ENCODE measurements around the gene AEBP2. TPM values are rescaled to one million over a fixed set of nuclear protein-coding genes. Genes with fewer than 3 reads are reported as not detected.

Gene AEBP2
- total and polyA plus RNA-seq, 2 experiments from 2014 or later: 10.4 to 16.6 TPM

- WGBS, 2 experiments (ENCODE audit: low coverage in 1 of 2, low lambda C conversion rate in 2 of 2, missing lambda C conversion rate in 2 of 2): 62 to 75% methylated on average over 3 of the region's 3 CpGs
- Histone ChIP-seq H3K9ac (no peak overlapping the region), H3K9me2 (ENCODE audit: insufficient read depth) (no peaks in the 10 kb centered on the region), H2AFZ (no peak overlapping the region), H3K27ac (no peak overlapping the region), H4K20me1 (ENCODE audit: insufficient read depth) (peaks cover 7% of the 10 kb centered on the region; the same call in 1 of the 2 replicates), H3F3A (ENCODE audit: insufficient read depth) (0 out of 2 replicates have a peak, but pooled peaks cover 7% of the 10 kb centered on the region), H3K4me3 (no peak overlapping the region), H3K9me3 (ENCODE audit: low read depth) (no peaks in the 10 kb centered on the region), H3K27me3 (replicated peaks; ENCODE audit: insufficient read depth) (no peaks in the 10 kb centered on the region), H3K79me2 (ENCODE audit: insufficient read depth) (peaks cover 87% of the 10 kb centered on the region), H3K4me2 (ENCODE audit: unreplicated experiment) (no peak overlapping the region), H3K4me1 (ENCODE audit: insufficient read depth) (peaks cover 18% of the 10 kb centered on the region), H3K36me3 (ENCODE audit: low read depth) (no peaks in the 10 kb centered on the region)
- no peak for DNase-seq
- TF ChIP-seq EZH2 (IDR thresholded peaks at IDR 0.05; ENCODE audit: insufficient read depth, poor library complexity, severe bottlenecking): no peak
- TF ChIP-seq EZH2phosphoT487 (IDR thresholded peaks at IDR 0.05; ENCODE audit: insufficient read depth, low read depth): no peak
- in situ Hi-C loops (cut with MboI): no loop called here
Measured at GRCh38 chr12:19444097-19444496, 4.8 kb downstream of the AEBP2 start.

DNA sequence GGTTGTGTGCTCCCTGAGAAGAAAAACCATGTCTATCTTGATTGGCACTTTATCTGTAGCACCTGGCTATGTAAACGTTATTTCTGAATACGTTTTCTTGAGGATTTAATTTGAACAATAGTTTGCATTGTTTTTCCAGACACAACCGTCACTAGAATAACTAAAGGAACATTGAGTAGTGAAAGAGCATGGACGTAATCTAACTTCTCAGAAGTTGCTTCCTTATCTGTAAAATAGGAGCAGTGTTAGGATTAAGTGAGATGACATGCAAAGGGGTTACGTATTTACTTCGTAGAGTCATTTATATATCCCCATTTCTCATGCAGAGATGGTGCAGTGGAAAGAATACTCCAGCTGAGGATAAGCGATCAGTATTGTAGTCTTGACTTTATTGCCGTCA, 8.1 kb downstream of the AEBP2 start:
- no peak for TF ChIP-seq EZH2phosphoT487 (IDR thresholded peaks at IDR 0.05; ENCODE audit: insufficient read depth, low read depth)
- no peak for TF ChIP-seq EZH2 (IDR thresholded peaks at IDR 0.05; ENCODE audit: insufficient read depth, poor library complexity, severe bottlenecking)
- in situ Hi-C loops (cut with MboI): no loop called here
- WGBS, 2 experiments (ENCODE audit: low coverage in 1 of 2, low lambda C conversion rate in 2 of 2, missing lambda C conversion rate in 2 of 2): 97 to 98% methylated on average over 8 of the region's 8 CpGs

DNA sequence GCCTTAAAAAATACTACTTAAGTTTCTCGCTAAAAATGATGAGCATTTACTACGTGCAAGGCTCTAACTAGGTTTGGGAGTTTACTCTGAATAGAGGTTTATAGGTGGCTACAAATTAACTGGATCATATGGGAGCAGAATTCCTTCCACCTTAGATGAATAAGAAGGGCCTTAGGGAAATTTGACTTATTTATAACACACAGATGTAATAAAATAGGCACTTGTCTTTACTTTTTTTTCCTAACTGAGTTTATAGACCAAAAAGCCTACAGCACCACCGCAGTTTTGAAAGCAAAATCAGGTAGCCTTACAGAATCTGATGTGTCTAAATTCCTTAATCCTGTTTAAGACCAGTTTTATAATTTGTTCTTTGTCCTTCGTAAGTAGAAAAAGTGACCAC, 10.5 kb downstream of the AEBP2 start:
- H3F3A ChIP-seq (ENCODE audit: insufficient read depth): peaks cover 11% of the 10 kb centered on the region; the same call in 1 of the 2 replicates
- H3K9ac ChIP-seq: no peak overlapping the region
- no peak overlapping the region for H3K4me2 ChIP-seq (ENCODE audit: unreplicated experiment)
- no peaks in the 10 kb centered on the region for H3K9me2 ChIP-seq (ENCODE audit: insufficient read depth)
- in situ Hi-C loops (cut with MboI): no loop called here
- H3K27me3 ChIP-seq (replicated peaks; ENCODE audit: insufficient read depth): no peaks in the 10 kb centered on the region
- DNase-seq: no peak
- WGBS, 2 experiments (ENCODE audit: low coverage in 1 of 2, low lambda C conversion rate in 2 of 2, missing lambda C conversion rate in 2 of 2): 69% methylated on average over 4 of the region's 4 CpGs
- H3K9me3 ChIP-seq (ENCODE audit: low read depth): no peaks in the 10 kb centered on the region
- H2AFZ ChIP-seq: no peak overlapping the region
- H3K79me2 ChIP-seq (ENCODE audit: insufficient read depth): peaks cover 100% of the 10 kb centered on the region
- no peak overlapping the region for H3K4me3 ChIP-seq
- TF ChIP-seq EZH2phosphoT487 (IDR thresholded peaks at IDR 0.05; ENCODE audit: insufficient read depth, low read depth) (no peak), EZH2 (IDR thresholded peaks at IDR 0.05; ENCODE audit: insufficient read depth, poor library complexity, severe bottlenecking) (no peak)
- H3K36me3 ChIP-seq (ENCODE audit: low read depth): no peaks in the 10 kb centered on the region
- H4K20me1 ChIP-seq (ENCODE audit: insufficient read depth): peaks cover 8% of the 10 kb centered on the region; the same call in 1 of the 2 replicates
- H3K4me1 ChIP-seq (ENCODE audit: insufficient read depth): 0 out of 2 replicates have a peak, but pooled peaks cover 9% of the 10 kb centered on the region
- H3K27ac ChIP-seq: no peak overlapping the region

More for the DNA sequence above, 8.1 kb downstream of the AEBP2 start:
- Histone ChIP-seq H3K79me2 (ENCODE audit: insufficient read depth) (peaks cover 100% of the 10 kb centered on the region), H3K36me3 (ENCODE audit: low read depth) (no peaks in the 10 kb centered on the region), H3K4me1 (ENCODE audit: insufficient read depth) (peaks cover 19% of the 10 kb centered on the region), H3K27ac (no peak overlapping the region), H3K9me2 (ENCODE audit: insufficient read depth) (no peaks in the 10 kb centered on the region), H3K27me3 (replicated peaks; ENCODE audit: insufficient read depth) (no peaks in the 10 kb centered on the region), H3K9me3 (ENCODE audit: low read depth) (no peaks in the 10 kb centered on the region), H3K9ac (no peak overlapping the region), H3K4me3 (no peak overlapping the region), H3K4me2 (ENCODE audit: unreplicated experiment) (no peak overlapping the region), H4K20me1 (ENCODE audit: insufficient read depth) (peaks cover 8% of the 10 kb centered on the region), H3F3A (ENCODE audit: insufficient read depth) (peaks cover 9% of the 10 kb centered on the region; the same call in 1 of the 2 replicates), H2AFZ (no peak overlapping the region)
- DNase-seq: no peak

GRCh38 chr12:19450362-19450761, 11.1 kb downstream of the AEBP2 start:
- no peaks in the 10 kb centered on the region for H3K36me3 ChIP-seq (ENCODE audit: low read depth)
- H3K4me1 ChIP-seq (ENCODE audit: insufficient read depth): 0 out of 2 replicates have a peak, but pooled peaks cover 9% of the 10 kb centered on the region
- no peaks in the 10 kb centered on the region for H3K27me3 ChIP-seq (replicated peaks; ENCODE audit: insufficient read depth)
- 84 to 90% methylated on average over 4 of the region's 4 CpGs for WGBS, 2 experiments (ENCODE audit: low coverage in 1 of 2, low lambda C conversion rate in 2 of 2, missing lambda C conversion rate in 2 of 2)
- H3K4me3 ChIP-seq: no peak overlapping the region
- no peaks in the 10 kb centered on the region for H3K9me2 ChIP-seq (ENCODE audit: insufficient read depth)
- no peak overlapping the region for H3K27ac ChIP-seq
- H3K9me3 ChIP-seq (ENCODE audit: low read depth): no peaks in the 10 kb centered on the region
- in situ Hi-C loops (cut with MboI): no loop called here
- DNase-seq: no peak
- no peak overlapping the region for H2AFZ ChIP-seq
- TF ChIP-seq EZH2 (IDR thresholded peaks at IDR 0.05; ENCODE audit: insufficient read depth, poor library complexity, severe bottlenecking) (no peak), EZH2phosphoT487 (IDR thresholded peaks at IDR 0.05; ENCODE audit: insufficient read depth, low read depth) (no peak)
- no peak overlapping the region for H3K4me2 ChIP-seq (ENCODE audit: unreplicated experiment)
- H3K79me2 ChIP-seq (ENCODE audit: insufficient read depth): peaks cover 100% of the 10 kb centered on the region
- H3F3A ChIP-seq (ENCODE audit: insufficient read depth): peaks cover 11% of the 10 kb centered on the region; the same call in 1 of the 2 replicates
- H4K20me1 ChIP-seq (ENCODE audit: insufficient read depth): peaks cover 8% of the 10 kb centered on the region; the same call in 1 of the 2 replicates
- H3K9ac ChIP-seq: no peak overlapping the region
